GM12878 (cell line): ENCODE measurements around the gene JMJD6.

Experiments used
- CREM ChIP-seq: IDR thresholded peaks from 2 replicates; pipeline ENCODE4 v1.6.1; 2014; ENCODE audit warnings: antibody characterized with exemption, low read depth
- NFIC ChIP-seq: IDR thresholded peaks from 2 replicates; pipeline ENCODE4 v1.6.1; 2012; ENCODE audit warnings: low read depth, mild to moderate bottlenecking, inconsistent platforms, low read length, moderate library complexity
- POLR2A ChIP-seq: IDR thresholded peaks from 2 replicates; pipeline ENCODE4 v1.6.1; 2011; ENCODE audit warnings: low read depth, mild to moderate bottlenecking, low read length

GRCh38 chr17:76679239-76679638, 47.2 kb downstream of the JMJD6 start:
- TF ChIP-seq POLR2A (no peak), CREM (no peak), NFIC (no peak)
